IMR-90 (cell line): Measurements from ENCODE around the gene SNX5.

Source experiments
- CEBPB ChIP-seq: IDR thresholded peaks from 2 replicates; pipeline ENCODE4 v1.6.1; 2012; ENCODE audit warnings: low read depth, low read length, improper control_type of control experiment
- CHD1 ChIP-seq: IDR thresholded peaks from 2 replicates; pipeline ENCODE4 v1.6.1; 2012; ENCODE audit warnings: low read depth, low read length, improper control_type of control experiment
- CTCF ChIP-seq: conservative IDR thresholded peaks from 2 replicates; pipeline ENCODE4 v1.5.1; 2012; ENCODE audit warnings: mild to moderate bottlenecking, low read depth, low read length, improper control_type of control experiment
- FOS ChIP-seq: fragments of 150-350 bp; IDR thresholded peaks from 2 replicates; pipeline ENCODE4 v1.6.1; 2016; ENCODE audit warnings: low read depth, low read length
- MAFK ChIP-seq: IDR thresholded peaks from 2 replicates; pipeline ENCODE4 v1.6.1; 2012; ENCODE audit warnings: low read depth, low read length, improper control_type of control experiment
- MAZ ChIP-seq: IDR thresholded peaks from 2 replicates; pipeline ENCODE4 v1.6.1; 2012; ENCODE audit warnings: low read depth, mild to moderate bottlenecking, low read length, improper control_type of control experiment, moderate library complexity, borderline replicate concordance
- MXI1 ChIP-seq: IDR thresholded peaks from 2 replicates; pipeline ENCODE4 v1.6.1; 2012; ENCODE audit warnings: low read depth, mild to moderate bottlenecking, low read length, moderate library complexity, borderline replicate concordance
- NFE2L2 ChIP-seq: fragments of 150-350 bp; IDR thresholded peaks from 2 replicates; pipeline ENCODE4 v1.6.1; 2016; ENCODE audit warnings: low read depth, mild to moderate bottlenecking, low read length
- POLR2A ChIP-seq: IDR thresholded peaks from 2 replicates; pipeline ENCODE4 v1.6.1; 2012; ENCODE audit warnings: mild to moderate bottlenecking, low read depth, low read length
- RAD21 ChIP-seq: IDR thresholded peaks from 2 replicates; pipeline ENCODE4 v1.6.1; 2012; ENCODE audit warnings: low read length, improper control_type of control experiment
- RCOR1 ChIP-seq: IDR thresholded peaks from 2 replicates; pipeline ENCODE4 v1.6.1; 2012; ENCODE audit warnings: mild to moderate bottlenecking, low read length, improper control_type of control experiment; ENCODE audit not compliant: insufficient replicate concordance
- SMC3 ChIP-seq: fragments of 150-350 bp; IDR thresholded peaks from 2 replicates; pipeline ENCODE4 v1.6.1; 2016; ENCODE audit warnings: low read depth, mild to moderate bottlenecking, antibody characterized with exemption, low read length, moderate library complexity
- TF ChIP-seq, protein P1 (sequence below): fragments of 150-350 bp; IDR thresholded peaks from 2 replicates; pipeline ENCODE4 v1.6.1; 2017; ENCODE audit warnings: mild to moderate bottlenecking, antibody characterized with exemption, low read length, low read depth
- TF ChIP-seq, protein P2 (sequence below): fragments of 150-350 bp; IDR thresholded peaks from 2 replicates; pipeline ENCODE4 v1.6.1; 2016; ENCODE audit warnings: low read depth, mild to moderate bottlenecking, low read length, moderate library complexity, borderline replicate concordance

DNA sequence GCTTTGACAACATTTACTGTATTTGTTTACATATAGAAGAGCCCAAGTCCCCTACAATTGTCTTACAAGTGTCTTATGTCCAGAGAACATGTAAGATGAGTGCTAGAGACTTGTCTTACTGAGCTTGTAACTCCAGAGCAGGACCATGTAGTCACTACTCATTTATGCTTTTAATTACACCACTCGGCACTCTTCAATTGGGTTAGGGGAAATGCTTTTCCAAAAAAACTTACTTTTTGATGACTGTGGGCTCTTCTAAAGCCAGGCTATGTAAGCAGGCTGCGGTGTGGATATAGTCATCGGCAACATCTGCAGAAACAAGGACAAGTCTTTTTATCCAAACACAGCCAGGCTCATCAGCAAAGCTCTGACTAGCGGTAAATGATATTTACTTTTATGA, 18.7 kb downstream of the SNX5 start:
- TF ChIP-seq CTCF (no peak), CHD1 (no peak), FOS (no peak), RAD21 (no peak), POLR2A (no peak), MXI1 (no peak), MAFK (no peak), RCOR1 (no peak), MAZ (no peak), CEBPB (no peak), NFE2L2 (no peak), SMC3 (no peak)
- TF ChIP-seq, protein P1, sequence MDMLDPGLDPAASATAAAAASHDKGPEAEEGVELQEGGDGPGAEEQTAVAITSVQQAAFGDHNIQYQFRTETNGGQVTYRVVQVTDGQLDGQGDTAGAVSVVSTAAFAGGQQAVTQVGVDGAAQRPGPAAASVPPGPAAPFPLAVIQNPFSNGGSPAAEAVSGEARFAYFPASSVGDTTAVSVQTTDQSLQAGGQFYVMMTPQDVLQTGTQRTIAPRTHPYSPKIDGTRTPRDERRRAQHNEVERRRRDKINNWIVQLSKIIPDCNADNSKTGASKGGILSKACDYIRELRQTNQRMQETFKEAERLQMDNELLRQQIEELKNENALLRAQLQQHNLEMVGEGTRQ = no peak
- TF ChIP-seq, protein P2, sequence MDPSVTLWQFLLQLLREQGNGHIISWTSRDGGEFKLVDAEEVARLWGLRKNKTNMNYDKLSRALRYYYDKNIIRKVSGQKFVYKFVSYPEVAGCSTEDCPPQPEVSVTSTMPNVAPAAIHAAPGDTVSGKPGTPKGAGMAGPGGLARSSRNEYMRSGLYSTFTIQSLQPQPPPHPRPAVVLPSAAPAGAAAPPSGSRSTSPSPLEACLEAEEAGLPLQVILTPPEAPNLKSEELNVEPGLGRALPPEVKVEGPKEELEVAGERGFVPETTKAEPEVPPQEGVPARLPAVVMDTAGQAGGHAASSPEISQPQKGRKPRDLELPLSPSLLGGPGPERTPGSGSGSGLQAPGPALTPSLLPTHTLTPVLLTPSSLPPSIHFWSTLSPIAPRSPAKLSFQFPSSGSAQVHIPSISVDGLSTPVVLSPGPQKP = no peak
